GM12878 (cell line): Measurements from ENCODE around the gene SLC6A11. TPM values are rescaled to one million over a fixed set of nuclear protein-coding genes. Genes with fewer than 3 reads are reported as not detected.

ENCODE experiments used
- ATAC-seq: fragments of 200-7000 bp; cut with Tn5 transposase; 3 replicates; pipeline ENCODE4 v1.9.1; 2020; ENCODE audit warnings: mild to moderate bottlenecking, moderate library complexity
- BruUV-seq: library from RNA; stranded (reverse); fragments of 400-500 nt; replicated peaks from 2 replicates; lab custom pipeline; 2021; lab: Mats Ljungman, UMichigan
- CTCF ChIA-PET: fragments of 300-600 bp; sonication (Branson Sonifier 250); formaldehyde crosslinking; extraction: SDS; loops from one replicate; lab custom pipeline; 2021; ENCODE audit warnings: inconsistent platforms; lab: Yijun Ruan, JAX
- POLR2A ChIA-PET: fragments of 350-600 bp; formaldehyde crosslinking; extraction: SDS; loops from one replicate; lab custom pipeline; 2021; ENCODE audit warnings: inconsistent platforms; lab: Charles Lee
- RAD21 ChIA-PET: fragments of 300-600 bp; sonication (Branson Sonifier 250); formaldehyde crosslinking; loops from one replicate; lab custom pipeline; 2023; ENCODE audit warnings: antibody characterized with exemption; ENCODE audit not compliant: unreplicated experiment; lab: Charles Lee
- SMC1A ChIA-PET: fragments of 300-600 bp; sonication (Branson Sonifier 250); formaldehyde crosslinking; loops from one replicate; lab custom pipeline; 2023; ENCODE audit not compliant: unreplicated experiment, uncharacterized antibody; lab: Charles Lee
- DNase-seq: peaks from one replicate; pipeline ENCODE4 v3.0.0-alpha.2; 2011; ENCODE audit warnings: low read depth, low spot score
- FAIRE-seq: peaks from 3 replicates; lab custom pipeline; 2011; peaks lifted over from hg19 to GRCh38; lab: Jason Lieb, UNC
- H2AFZ ChIP-seq: 2 replicates; pipeline ENCODE4 v1.6.0; 2011; ENCODE audit warnings: low read depth, low read length, control low read depth; ENCODE audit not compliant: control insufficient read depth
- H3K27ac ChIP-seq: 2 replicates; pipeline ENCODE4 v1.5.1; 2011; ENCODE audit warnings: control low read depth; ENCODE audit not compliant: control insufficient read depth, insufficient read depth
- H3K27me3 ChIP-seq, 2 experiments: replicated peaks in 1 of 2; 2 replicates each; pipeline versions ENCODE4 v1.6.0 to v1.6.1; 2011; ENCODE audit warnings: low read length in 1 of 2; ENCODE audit not compliant: control insufficient read depth in 2 of 2, insufficient read depth in 2 of 2
- H3K36me3 ChIP-seq, 2 experiments: 2 replicates each; pipeline ENCODE4 v1.5.1; 2011; ENCODE audit warnings: low read length in 1 of 2; ENCODE audit not compliant: control insufficient read depth in 2 of 2, insufficient read depth in 2 of 2
- H3K4me1 ChIP-seq: 2 replicates; pipeline ENCODE4 v1.6.1; 2011; ENCODE audit warnings: mild to moderate bottlenecking, low read length, moderate library complexity, mixed read lengths; ENCODE audit not compliant: control insufficient read depth, insufficient read depth
- H3K4me2 ChIP-seq: 2 replicates; pipeline ENCODE4 v1.6.0; 2011; ENCODE audit warnings: control low read depth; ENCODE audit not compliant: control insufficient read depth, insufficient read depth
- H3K4me3 ChIP-seq: fragments of 200-600 bp; sonication (generic); 2 replicates; pipeline ENCODE4 v1.5.1; 2016
- H3K79me2 ChIP-seq: 2 replicates; pipeline ENCODE4 v1.6.0; 2011; ENCODE audit warnings: low read length; ENCODE audit not compliant: control insufficient read depth, insufficient read depth
- H3K9ac ChIP-seq: 2 replicates; pipeline ENCODE4 v1.8.0; 2011; ENCODE audit warnings: low read length, control low read depth, mixed read lengths; ENCODE audit not compliant: control insufficient read depth, insufficient read depth
- H3K9me3 ChIP-seq: replicated peaks from 3 replicates; pipeline ENCODE4 v1.5.1; 2011; ENCODE audit warnings: mild to moderate bottlenecking, low read length; ENCODE audit not compliant: control insufficient read depth, insufficient read depth
- H4K20me1 ChIP-seq: 2 replicates; pipeline ENCODE4 v1.6.0; 2011; ENCODE audit not compliant: control insufficient read depth, insufficient read depth
- ATF7 ChIP-seq: fragments of 450-650 bp; IDR thresholded peaks from 2 replicates; pipeline ENCODE4 v1.6.1; 2016; ENCODE audit warnings: low read depth, mild to moderate bottlenecking
- CEBPZ ChIP-seq: fragments of 150-350 bp; IDR thresholded peaks from 2 replicates; pipeline ENCODE4 v1.6.1; 2016; ENCODE audit warnings: low read depth, low read length
- ESRRA ChIP-seq: IDR thresholded peaks from 2 replicates; pipeline ENCODE4 v1.6.1; 2012; ENCODE audit warnings: mild to moderate bottlenecking, low read length, improper control_type of control experiment
- ETV6 ChIP-seq, 2 experiments: fragments of 450-650 bp in 1 of 2; IDR thresholded peaks in 1 of 2; conservative IDR thresholded peaks in 1 of 2; 2 replicates each; pipeline ENCODE4 v1.6.1; 2014; ENCODE audit warnings: antibody characterized with exemption in 1 of 2, borderline replicate concordance in 1 of 2, low read depth in 1 of 2, mild to moderate bottlenecking in 1 of 2, moderate library complexity in 1 of 2
- FOXK2 ChIP-seq: fragments of 450-650 bp; IDR thresholded peaks from 2 replicates; pipeline ENCODE4 v1.6.1; 2017; ENCODE audit warnings: mild to moderate bottlenecking, moderate library complexity
- IKZF1 ChIP-seq: fragments of 450-650 bp; conservative IDR thresholded peaks from 2 replicates; pipeline ENCODE4 v1.6.1; 2017; ENCODE audit warnings: antibody characterized with exemption, mild to moderate bottlenecking
- JUNB ChIP-seq: IDR thresholded peaks from 2 replicates; pipeline ENCODE4 v1.6.1; 2016; ENCODE audit warnings: antibody characterized with exemption, mild to moderate bottlenecking
- MXI1 ChIP-seq: fragments of 150-350 bp; IDR thresholded peaks from 2 replicates; pipeline ENCODE4 v1.6.1; 2011; ENCODE audit warnings: low read depth, mild to moderate bottlenecking, inconsistent platforms, low read length, improper control_type of control experiment
- POU2F2 ChIP-seq: IDR thresholded peaks from 3 replicates; pipeline ENCODE4 v1.6.1; 2011; ENCODE audit warnings: low read depth, mild to moderate bottlenecking, low read length, borderline replicate concordance
- RAD51 ChIP-seq: fragments of 450-650 bp; IDR thresholded peaks from 2 replicates; pipeline ENCODE4 v1.6.1; 2016; ENCODE audit warnings: moderate library complexity, mild to moderate bottlenecking, inconsistent platforms
- SMARCA5 ChIP-seq: fragments of 450-650 bp; IDR thresholded peaks from 2 replicates; pipeline ENCODE4 v1.6.1; 2017; ENCODE audit warnings: mild to moderate bottlenecking
- SREBF1 ChIP-seq: IDR thresholded peaks from 2 replicates; pipeline ENCODE4 v1.6.1; 2012; ENCODE audit warnings: mild to moderate bottlenecking, low read length
- ZBTB40 ChIP-seq: fragments of 450-650 bp; IDR thresholded peaks from 2 replicates; pipeline ENCODE4 v1.6.1; 2016; ENCODE audit warnings: mild to moderate bottlenecking, moderate library complexity, borderline replicate concordance
- WGBS: methylation state at CpG from one replicate; pipeline ENCODE4 v1.1.6; 2016; ENCODE audit warnings: low lambda C conversion rate; ENCODE audit not compliant: insufficient replicate concordance, insufficient coverage; ENCODE audit errors: missing lambda C conversion rate; 5-methylcytosine and 5-hydroxymethylcytosine counted together
- in situ Hi-C: fragments of 300-500 bp; cut with MboI; formaldehyde crosslinking; loops from 9 replicates; pipeline ENCODE4 v1.14.3; 2018; ENCODE audit warnings: mixed read lengths
- intact Hi-C: fragments of 100-400 bp; cut with micrococcal nuclease; formaldehyde crosslinking; loops from one replicate; pipeline ENCODE4 v1.14.2; 2022; ENCODE audit not compliant: unreplicated experiment
- polyA plus RNA-seq, 11 experiments: library from polyadenylated mRNA; depleted of rRNA in 4 of 11; unstranded in 6 of 11; stranded (reverse) in 5 of 11; fragments of >200 nt; fragmentation: Nextera tagmentation in 4 of 11; fragmentation: Illumina TruSeq in 1 of 11; extraction: Ambion mirVana in 4 of 11; extraction: Trizol in 1 of 11; gene quantifications; 1 replicate in 1 of 11; 2 replicates in 10 of 11; pipeline versions ENCODE4 v1.2.1 to v1.2.3, GENCODE V29; 2011 to 2016; ENCODE audit warnings: inconsistent platforms in 2 of 11, missing spikeins in 2 of 11, low read depth in 1 of 11
- total RNA-seq, 4 experiments: library from RNA; depleted of rRNA in 3 of 4; stranded (reverse); fragments of >200 nt in 3 of 4; fragmentation: Illumina TruSeq in 1 of 4; extraction: Trizol in 1 of 4; gene quantifications; 2 replicates each; pipeline versions ENCODE4 v1.2.1 to v1.2.3, GENCODE V29; 2013 to 2021
- TF ChIP-seq, protein P1 (sequence below): fragments of 450-650 bp; IDR thresholded peaks from 2 replicates; pipeline ENCODE4 v1.6.1; 2017; ENCODE audit warnings: borderline replicate concordance

Gene SLC6A11
- total and polyA plus RNA-seq, 10 of the 15 experiments (the other 5 are each of a cell fraction or from before 2014, with no cell fraction given) = not detected

DNA sequence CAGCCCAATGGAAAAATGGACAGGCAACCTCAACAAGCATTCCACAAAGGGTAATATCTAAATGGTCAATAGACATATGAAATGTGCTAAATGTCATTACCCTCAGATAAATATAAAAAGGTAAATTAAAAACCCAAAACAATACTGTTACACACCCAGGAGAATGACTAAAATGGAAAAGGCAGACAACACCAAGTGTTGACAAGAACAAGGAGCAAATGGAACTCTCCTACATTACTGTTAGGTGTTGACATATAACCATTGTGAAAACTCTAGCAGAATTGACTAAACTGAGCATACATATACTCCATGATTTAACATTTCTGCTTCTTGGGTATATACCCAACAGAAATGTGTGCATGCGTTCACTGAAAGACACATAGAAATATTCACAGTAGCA lies 25.3 kb upstream of the SLC6A11 start (continued):
- TF ChIP-seq CEBPZ (no peak), ETV6 (conservative IDR thresholded peaks at IDR 0.05 in 1 of 2, IDR thresholded peaks at IDR 0.05 in 1 of 2; ENCODE audit: borderline replicate concordance in 1 of 2, low read depth in 1 of 2) (no peak), SMARCA5 (no peak), RAD51 (no peak), FOXK2 (no peak), ESRRA (no peak), IKZF1 (no peak), MXI1 (no peak)
- TF ChIP-seq, all 136 proteins: peak for 0

GRCh38 chr3:10792208-10792607 lies 23.8 kb upstream of the SLC6A11 start:
- FAIRE-seq = no peak
- H3K9ac ChIP-seq = no peak overlapping the region
- POLR2A ChIA-PET = no interaction called here
- TF ChIP-seq ATF7 (no peak), SREBF1 (no peak), ZBTB40 (no peak), JUNB (no peak), POU2F2 (no peak)
- TF ChIP-seq, protein P1, sequence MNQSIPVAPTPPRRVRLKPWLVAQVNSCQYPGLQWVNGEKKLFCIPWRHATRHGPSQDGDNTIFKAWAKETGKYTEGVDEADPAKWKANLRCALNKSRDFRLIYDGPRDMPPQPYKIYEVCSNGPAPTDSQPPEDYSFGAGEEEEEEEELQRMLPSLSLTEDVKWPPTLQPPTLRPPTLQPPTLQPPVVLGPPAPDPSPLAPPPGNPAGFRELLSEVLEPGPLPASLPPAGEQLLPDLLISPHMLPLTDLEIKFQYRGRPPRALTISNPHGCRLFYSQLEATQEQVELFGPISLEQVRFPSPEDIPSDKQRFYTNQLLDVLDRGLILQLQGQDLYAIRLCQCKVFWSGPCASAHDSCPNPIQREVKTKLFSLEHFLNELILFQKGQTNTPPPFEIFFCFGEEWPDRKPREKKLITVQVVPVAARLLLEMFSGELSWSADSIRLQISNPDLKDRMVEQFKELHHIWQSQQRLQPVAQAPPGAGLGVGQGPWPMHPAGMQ = no peak

More at GRCh38 chr3:10792208-10792607, 23.8 kb upstream of the SLC6A11 start:
- Histone ChIP-seq H2AFZ (no peak overlapping the region), H3K27ac (no peak overlapping the region), H3K9me3 (no peaks in the 10 kb centered on the region), H3K4me1 (no peaks in the 10 kb centered on the region), H3K79me2 (no peaks in the 10 kb centered on the region), H4K20me1 (no peaks in the 10 kb centered on the region), H3K4me2 (no peak overlapping the region), H3K36me3 (no peaks in the 10 kb centered on the region), H3K27me3 (no peaks in the 10 kb centered on the region), H3K4me3 (no peak overlapping the region)
- in situ Hi-C loops = no loop called here
- RAD21 ChIA-PET = no interaction called here
- no peak for DNase-seq
- WGBS = 65% methylated on average over 4 of the region's 4 CpGs
- no TSS peak for BruUV-seq
- SMC1A ChIA-PET = no interaction called here
- CTCF ChIA-PET = no interaction called here
- ATAC-seq = no peak
- intact Hi-C loops = no loop called here
